ENCODE data around the gene VPS35L. TPM values are rescaled to one million over a fixed set of nuclear protein-coding genes. Genes with fewer than 3 reads are reported as not detected.

Gene VPS35L
- total and polyA plus RNA-seq, 2 of the 13 experiments (the other 11 are each of a cell fraction or from before 2014, with no cell fraction given) = 1.4 to 1.6 TPM

DNA sequence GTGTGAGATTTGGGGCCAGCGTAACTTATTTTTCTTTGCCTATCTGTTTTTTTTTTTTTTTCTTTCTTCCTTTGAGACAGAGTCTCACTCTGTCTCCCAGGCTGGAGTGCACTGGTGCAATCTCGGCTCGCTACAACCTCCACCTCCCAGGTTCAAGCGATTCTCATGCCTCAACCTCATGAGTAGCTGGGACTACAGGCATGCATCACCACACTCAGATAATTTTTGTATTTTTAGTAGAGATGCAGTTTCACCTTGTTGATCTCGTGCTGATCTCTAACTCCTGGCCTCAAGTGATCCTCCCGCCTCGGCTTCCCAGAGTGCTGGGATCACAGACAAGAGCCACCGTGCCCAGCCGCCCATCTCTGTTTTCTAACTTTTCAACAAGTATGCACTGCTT, 63.4 kb downstream of the VPS35L start:
- Histone ChIP-seq H4K20me1 (ENCODE audit: insufficient read depth, low read length) (no peaks in the 10 kb centered on the region), H3K79me2 (ENCODE audit: insufficient read depth, low read length) (no peaks in the 10 kb centered on the region), H3K36me3 (replicated peaks in 1 of 2; ENCODE audit: control insufficient read depth in 1 of 2, insufficient read depth in 2 of 2, low read length in 2 of 2) (no peaks in the 10 kb centered on the region), H3K9ac (ENCODE audit: insufficient read depth, low read depth, low read length) (no peak overlapping the region), H2AFZ (ENCODE audit: low read length) (no peak overlapping the region), H3K4me1 (ENCODE audit: insufficient read depth, low read length) (no peaks in the 10 kb centered on the region), H3K27ac (ENCODE audit: extremely low read length, insufficient read depth, low read length) (no peak overlapping the region), H3K27me3 (ENCODE audit: control insufficient read depth in 1 of 2, insufficient read depth in 2 of 2, low read length in 2 of 2) (no peaks in the 10 kb centered on the region), H3K4me3 (replicated peaks in 1 of 3; ENCODE audit: insufficient read depth in 1 of 3, low read depth in 2 of 3, low read length in 3 of 3) (no peak overlapping the region), H3K9me3 (ENCODE audit: low read length) (no peaks in the 10 kb centered on the region), H3K4me2 (ENCODE audit: low read depth, low read length) (no peak overlapping the region)
- DNase-seq (ENCODE audit: low spot score) = no peak
- intact Hi-C loops (cut with micrococcal nuclease; ENCODE audit: unreplicated experiment) (no loop called here), in situ Hi-C loops (cut with HindIII; ENCODE audit: extremely low pct_ligation_motif_present, low pct_unique_long_range_greater_than_20kb) (no loop called here)
- WGBS (ENCODE audit: low lambda C conversion rate) = 64% methylated on average over 9 of the region's 9 CpGs
- CTCF ChIA-PET (ENCODE audit: low intra/inter-chr PET ratio, low total read pairs) = no interaction called here
- no peak for ATAC-seq
- TF ChIP-seq EP300 (IDR thresholded peaks at IDR 0.05; ENCODE audit: low read depth in 2 of 2, low read length in 2 of 2) = no peak
- no peak for TF ChIP-seq EP300 (CRISPR knock-in tag; IDR thresholded peaks at IDR 0.05; ENCODE audit: borderline replicate concordance)
- no peak for TF ChIP-seq ZSCAN12 (CRISPR knock-in tag; IDR thresholded peaks at IDR 0.05)
- no peak for TF ChIP-seq ZFP1 (CRISPR knock-in tag; IDR thresholded peaks at IDR 0.05)
- no peak for TF ChIP-seq MIER2 (CRISPR knock-in tag; IDR thresholded peaks at IDR 0.05)
- TF ChIP-seq, protein P1, sequence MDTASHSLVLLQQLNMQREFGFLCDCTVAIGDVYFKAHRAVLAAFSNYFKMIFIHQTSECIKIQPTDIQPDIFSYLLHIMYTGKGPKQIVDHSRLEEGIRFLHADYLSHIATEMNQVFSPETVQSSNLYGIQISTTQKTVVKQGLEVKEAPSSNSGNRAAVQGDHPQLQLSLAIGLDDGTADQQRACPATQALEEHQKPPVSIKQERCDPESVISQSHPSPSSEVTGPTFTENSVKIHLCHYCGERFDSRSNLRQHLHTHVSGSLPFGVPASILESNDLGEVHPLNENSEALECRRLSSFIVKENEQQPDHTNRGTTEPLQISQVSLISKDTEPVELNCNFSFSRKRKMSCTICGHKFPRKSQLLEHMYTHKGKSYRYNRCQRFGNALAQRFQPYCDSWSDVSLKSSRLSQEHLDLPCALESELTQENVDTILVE (CRISPR knock-in tag; IDR thresholded peaks at IDR 0.05) = no peak
- no peak for TF ChIP-seq ZNF354B (CRISPR knock-in tag; IDR thresholded peaks at IDR 0.05)
- no peak for TF ChIP-seq ZNF367 (CRISPR knock-in tag; IDR thresholded peaks at IDR 0.05; ENCODE audit: borderline replicate concordance)
- TF ChIP-seq ZNF264 (CRISPR knock-in tag; IDR thresholded peaks at IDR 0.05) = no peak
- TF ChIP-seq ZNF7 (CRISPR knock-in tag; IDR thresholded peaks at IDR 0.05) = no peak
- no peak for TF ChIP-seq NCOA2 (CRISPR knock-in tag; IDR thresholded peaks at IDR 0.05)
- TF ChIP-seq, protein P2, sequence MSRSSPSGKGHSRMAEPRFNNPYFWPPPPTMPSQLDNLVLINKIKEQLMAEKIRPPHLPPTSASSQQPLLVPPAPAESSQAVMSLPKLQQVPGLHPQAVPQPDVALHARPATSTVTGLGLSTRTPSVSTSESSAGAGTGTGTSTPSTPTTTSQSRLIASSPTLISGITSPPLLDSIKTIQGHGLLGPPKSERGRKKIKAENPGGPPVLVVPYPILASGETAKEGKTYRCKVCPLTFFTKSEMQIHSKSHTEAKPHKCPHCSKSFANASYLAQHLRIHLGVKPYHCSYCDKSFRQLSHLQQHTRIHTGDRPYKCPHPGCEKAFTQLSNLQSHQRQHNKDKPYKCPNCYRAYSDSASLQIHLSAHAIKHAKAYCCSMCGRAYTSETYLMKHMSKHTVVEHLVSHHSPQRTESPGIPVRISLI (CRISPR knock-in tag; IDR thresholded peaks at IDR 0.05; ENCODE audit: borderline replicate concordance) = no peak
- TF ChIP-seq BHLHE40 (IDR thresholded peaks at IDR 0.05; ENCODE audit: low read length) = no peak
- no peak for FAIRE-seq
- BruUV-seq (replicated peaks) = no TSS peak
- POLR2A ChIA-PET = no interaction called here

All from HepG2 (cell line).